IMR-90 (cell line): ENCODE measurements around the gene VPS26C. TPM values are rescaled to one million over a fixed set of nuclear protein-coding genes. Genes with fewer than 3 reads are reported as not detected.

Experiments used
- ATAC-seq: fragments of 200-7000 bp; cut with Tn5 transposase; 2 replicates; pipeline ENCODE4 v1.9.1; 2020; ENCODE audit warnings: low read depth, mild to moderate bottlenecking, moderate library complexity
- BruUV-seq: library from RNA; stranded (reverse); fragments of 400-500 nt; replicated peaks from 2 replicates; lab custom pipeline; 2021; lab: Mats Ljungman, UMichigan
- CTCF ChIA-PET: fragments of 300-600 bp; formaldehyde crosslinking; extraction: SDS; loops from one replicate; lab custom pipeline; 2021; ENCODE audit warnings: antibody characterized with exemption; lab: Yijun Ruan, JAX
- POLR2A ChIA-PET: fragments of 300-600 bp; sonication (Branson Sonifier 250); formaldehyde crosslinking; loops from one replicate; lab custom pipeline; 2022; ENCODE audit warnings: antibody characterized with exemption; ENCODE audit not compliant: unreplicated experiment; lab: Charles Lee
- DNase-seq: peaks from one replicate; pipeline ENCODE4 v3.0.0; 2013
- H2AFZ ChIP-seq: replicated peaks from 2 replicates; pipeline ENCODE3; 2013; ENCODE audit warnings: low read length, mild to moderate bottlenecking; ENCODE audit not compliant: poor library complexity
- H2AK5ac ChIP-seq: 2 replicates; pipeline ENCODE4 v1.6.1; 2013; ENCODE audit warnings: low read depth, low read length, inconsistent platforms
- H2AK9ac ChIP-seq: replicated peaks from 2 replicates; pipeline ENCODE3; 2013; ENCODE audit warnings: mild to moderate bottlenecking, low read depth, low read length, moderate library complexity; ENCODE audit not compliant: poor library complexity
- H2BK120ac ChIP-seq: 2 replicates; pipeline ENCODE4 v1.6.1; 2013; ENCODE audit warnings: low read depth, low read length, inconsistent platforms
- H2BK15ac ChIP-seq: 3 replicates; pipeline ENCODE4 v1.6.1; 2013; ENCODE audit warnings: low read depth, low read length, inconsistent platforms
- H2BK20ac ChIP-seq: 2 replicates; pipeline ENCODE4 v1.6.1; 2013; ENCODE audit warnings: low read depth, mild to moderate bottlenecking, inconsistent platforms, low read length, moderate library complexity
- H2BK5ac ChIP-seq: 2 replicates; pipeline ENCODE4 v1.6.1; 2013; ENCODE audit warnings: mild to moderate bottlenecking, low read depth, low read length, inconsistent platforms; ENCODE audit not compliant: poor library complexity, severe bottlenecking
- H3K14ac ChIP-seq: replicated peaks from 2 replicates; pipeline ENCODE4 v1.6.1; 2013; ENCODE audit warnings: low read depth, low read length, inconsistent platforms
- H3K18ac ChIP-seq: 2 replicates; pipeline ENCODE4 v1.6.1; 2013; ENCODE audit warnings: low read depth, low read length, control low read depth
- H3K23ac ChIP-seq: 2 replicates; pipeline ENCODE4 v1.6.1; 2013; ENCODE audit warnings: low read depth, low read length, inconsistent platforms
- H3K27ac ChIP-seq: 2 replicates; pipeline ENCODE4 v1.5.1; 2013; ENCODE audit warnings: mild to moderate bottlenecking, control low read depth, low read length; ENCODE audit not compliant: insufficient read depth
- H3K27me3 ChIP-seq: 2 replicates; pipeline ENCODE4 v1.6.1; 2013; ENCODE audit warnings: low read length; ENCODE audit not compliant: control insufficient read depth, insufficient read depth
- H3K36me3 ChIP-seq: 2 replicates; pipeline ENCODE4 v1.6.1; 2013; ENCODE audit warnings: low read length, mixed read lengths; ENCODE audit not compliant: control insufficient read depth, insufficient read depth
- H3K4ac ChIP-seq: 2 replicates; pipeline ENCODE4 v1.6.1; 2013; ENCODE audit warnings: low read depth, low read length, inconsistent platforms
- H3K4me1 ChIP-seq: 2 replicates; pipeline ENCODE4 v1.6.1; 2013; ENCODE audit warnings: low read length, mixed read lengths; ENCODE audit not compliant: control insufficient read depth, insufficient read depth
- H3K4me2 ChIP-seq: 2 replicates; pipeline ENCODE4 v1.6.1; 2013; ENCODE audit warnings: low read depth, mild to moderate bottlenecking, control low read depth, low read length, moderate library complexity
- H3K4me3 ChIP-seq: 2 replicates; pipeline ENCODE4 v1.5.1; 2013; ENCODE audit warnings: low read depth, mild to moderate bottlenecking, control low read depth, low read length, moderate library complexity; ENCODE audit not compliant: insufficient read depth
- H3K56ac ChIP-seq: 2 replicates; pipeline ENCODE4 v1.6.1; 2013; ENCODE audit warnings: low read length, inconsistent platforms; ENCODE audit not compliant: insufficient read depth; ENCODE audit errors: extremely low read depth
- H3K79me1 ChIP-seq, 2 experiments: 2 replicates each; pipeline ENCODE4 v1.6.1; 2013; ENCODE audit warnings: low read length in 2 of 2, inconsistent platforms in 1 of 2, low read depth in 1 of 2
- H3K9ac ChIP-seq: 2 replicates; pipeline ENCODE4 v1.6.1; 2013; ENCODE audit warnings: low read depth, low read length, control low read depth
- H3K9me1 ChIP-seq: 2 replicates; pipeline ENCODE4 v1.6.1; 2013; ENCODE audit warnings: low read length, inconsistent platforms; ENCODE audit not compliant: insufficient read depth
- H3K9me3 ChIP-seq: 2 replicates; pipeline ENCODE4 v1.6.1; 2013; ENCODE audit warnings: low read length; ENCODE audit not compliant: control insufficient read depth, insufficient read depth
- H4K20me1 ChIP-seq: 2 replicates; pipeline ENCODE4 v1.6.1; 2013; ENCODE audit warnings: low read length, inconsistent platforms; ENCODE audit not compliant: insufficient read depth
- H4K5ac ChIP-seq: 2 replicates; pipeline ENCODE4 v1.6.1; 2013; ENCODE audit warnings: mild to moderate bottlenecking, low read depth, low read length, control low read depth
- H4K8ac ChIP-seq, 2 experiments: 2 replicates each; pipeline ENCODE4 v1.6.1; 2013; ENCODE audit warnings: low read depth in 2 of 2, low read length in 2 of 2, control low read depth in 1 of 2, inconsistent platforms in 1 of 2
- H4K91ac ChIP-seq: 2 replicates; pipeline ENCODE4 v1.6.1; 2013; ENCODE audit warnings: low read depth, low read length, inconsistent platforms; ENCODE audit not compliant: insufficient read depth
- BHLHE40 ChIP-seq: fragments of 150-350 bp; IDR thresholded peaks from 2 replicates; pipeline ENCODE4 v1.6.1; 2016; ENCODE audit warnings: mild to moderate bottlenecking, low read depth, low read length
- CEBPB ChIP-seq: IDR thresholded peaks from 2 replicates; pipeline ENCODE4 v1.6.1; 2012; ENCODE audit warnings: low read depth, low read length, improper control_type of control experiment
- CHD1 ChIP-seq: IDR thresholded peaks from 2 replicates; pipeline ENCODE4 v1.6.1; 2012; ENCODE audit warnings: low read depth, low read length, improper control_type of control experiment
- FOS ChIP-seq: fragments of 150-350 bp; IDR thresholded peaks from 2 replicates; pipeline ENCODE4 v1.6.1; 2016; ENCODE audit warnings: low read depth, low read length
- MAFK ChIP-seq: IDR thresholded peaks from 2 replicates; pipeline ENCODE4 v1.6.1; 2012; ENCODE audit warnings: low read depth, low read length, improper control_type of control experiment
- MAZ ChIP-seq: IDR thresholded peaks from 2 replicates; pipeline ENCODE4 v1.6.1; 2012; ENCODE audit warnings: low read depth, mild to moderate bottlenecking, low read length, improper control_type of control experiment, moderate library complexity, borderline replicate concordance
- MXI1 ChIP-seq: IDR thresholded peaks from 2 replicates; pipeline ENCODE4 v1.6.1; 2012; ENCODE audit warnings: low read depth, mild to moderate bottlenecking, low read length, moderate library complexity, borderline replicate concordance
- NFE2L2 ChIP-seq: fragments of 150-350 bp; IDR thresholded peaks from 2 replicates; pipeline ENCODE4 v1.6.1; 2016; ENCODE audit warnings: low read depth, mild to moderate bottlenecking, low read length
- POLR2A ChIP-seq: IDR thresholded peaks from 2 replicates; pipeline ENCODE4 v1.6.1; 2012; ENCODE audit warnings: mild to moderate bottlenecking, low read depth, low read length
- RAD21 ChIP-seq: IDR thresholded peaks from 2 replicates; pipeline ENCODE4 v1.6.1; 2012; ENCODE audit warnings: low read length, improper control_type of control experiment
- RCOR1 ChIP-seq: IDR thresholded peaks from 2 replicates; pipeline ENCODE4 v1.6.1; 2012; ENCODE audit warnings: mild to moderate bottlenecking, low read length, improper control_type of control experiment; ENCODE audit not compliant: insufficient replicate concordance
- RFX5 ChIP-seq: IDR thresholded peaks from 2 replicates; pipeline ENCODE4 v1.8.0; 2012; ENCODE audit warnings: low read depth, mild to moderate bottlenecking, low read length, moderate library complexity
- SMC3 ChIP-seq: fragments of 150-350 bp; IDR thresholded peaks from 2 replicates; pipeline ENCODE4 v1.6.1; 2016; ENCODE audit warnings: low read depth, mild to moderate bottlenecking, antibody characterized with exemption, low read length, moderate library complexity
- WGBS, 2 experiments: methylation state at CpG; one replicate each; pipeline versions ENCODE4 v1.1.5 to v1.1.7; 2013; ENCODE audit warnings: missing lambda C conversion rate in 2 of 2; ENCODE audit not compliant: insufficient read length in 1 of 2; ENCODE audit errors: extremely low coverage in 2 of 2; 5-methylcytosine and 5-hydroxymethylcytosine counted together
- dilution Hi-C: fragments of 300-500 bp; cut with HindIII; formaldehyde crosslinking; loops from one replicate; pipeline ENCODE4 v1.14.3; 2018; ENCODE audit warnings: low sequenced_read_pairs; ENCODE audit not compliant: unreplicated experiment
- in situ Hi-C: fragments of 300-500 bp; cut with MboI; formaldehyde crosslinking; loops from 3 replicates; pipeline ENCODE4 v1.14.3; 2019; ENCODE audit warnings: low sequenced_read_pairs, inconsistent platforms, mixed read lengths
- intact Hi-C: fragments of 100-400 bp; cut with micrococcal nuclease; formaldehyde crosslinking; loops from 2 replicates; pipeline ENCODE4 v1.10.0; 2022
- polyA plus RNA-seq, 3 experiments: library from polyadenylated mRNA; depleted of rRNA; stranded (reverse); fragments of >200 nt; gene quantifications; 2 replicates each; pipeline ENCODE4 v1.2.3, GENCODE V29; 2012; ENCODE audit warnings: low replicate concordance in 1 of 3
- total RNA-seq: library from RNA; depleted of rRNA; stranded (reverse); fragments of >200 nt; gene quantifications from 2 replicates; pipeline ENCODE4 v1.2.3, GENCODE V29; 2012
- TF ChIP-seq, protein P1 (sequence below): fragments of 150-350 bp; IDR thresholded peaks from 2 replicates; pipeline ENCODE4 v1.6.1; 2016; ENCODE audit warnings: low read depth, mild to moderate bottlenecking, low read length, moderate library complexity, borderline replicate concordance
- TF ChIP-seq, protein P2 (sequence below): fragments of 150-350 bp; IDR thresholded peaks from 2 replicates; pipeline ENCODE4 v1.6.1; 2017; ENCODE audit warnings: mild to moderate bottlenecking, antibody characterized with exemption, low read length, low read depth
- TF ChIP-seq, protein P3 (sequence below): conservative IDR thresholded peaks from 2 replicates; pipeline ENCODE4 v1.5.1; 2012; ENCODE audit warnings: mild to moderate bottlenecking, low read depth, low read length, improper control_type of control experiment

The VPS26C gene
- total and polyA plus RNA-seq, 2 of the 4 experiments (the other 2 are of a cell fraction) = 30.0 to 36.6 TPM

DNA sequence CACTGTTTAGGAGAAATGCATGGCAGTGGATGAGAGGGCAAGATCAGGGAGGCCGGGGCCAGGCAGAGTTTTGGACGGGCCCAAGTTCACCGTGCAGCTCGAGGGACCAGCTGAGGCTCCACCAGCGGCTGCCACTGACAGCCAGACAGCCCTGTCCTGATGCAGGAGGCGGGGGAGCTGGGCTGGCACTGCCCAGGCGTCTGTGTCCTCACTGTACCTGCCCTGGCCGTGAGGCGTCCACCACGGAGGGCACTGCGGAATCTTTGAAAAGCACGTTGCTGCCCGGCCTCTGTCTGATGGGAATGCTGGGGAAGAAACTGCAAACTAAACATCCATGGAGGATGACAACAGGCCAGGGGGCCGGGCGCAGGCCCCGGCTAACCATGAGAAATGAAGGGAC, 35.5 kb downstream of the VPS26C start:
- Histone ChIP-seq H2BK15ac (no peak overlapping the region), H3K36me3 (peaks cover 62% of the 10 kb centered on the region), H4K5ac (no peak overlapping the region), H3K9ac (no peak overlapping the region), H2BK120ac (no peak overlapping the region), H4K91ac (no peak overlapping the region), H2AK9ac (no peak overlapping the region), H3K56ac (no peak overlapping the region), H3K14ac (no peak overlapping the region), H4K20me1 (no peaks in the 10 kb centered on the region), H3K4me3 (no peak overlapping the region), H3K4me1 (no peaks in the 10 kb centered on the region), H3K9me1 (peaks cover 4% of the 10 kb centered on the region; the same call in 1 of the 2 replicates), H3K23ac (no peak overlapping the region), H3K9me3 (no peaks in the 10 kb centered on the region), H3K27me3 (no peaks in the 10 kb centered on the region), H3K27ac (no peak overlapping the region), H3K79me1 (peaks cover 9 to 21% of the 10 kb centered on the region in 2 experiments; a peak in 3 of 4 replicates), H2BK5ac (no peak overlapping the region), H3K18ac (no peak overlapping the region), H2BK20ac (no peak overlapping the region), H2AFZ (no peak overlapping the region), H4K8ac (no peak overlapping the region), H3K4ac (no peak overlapping the region), H3K4me2 (no peak overlapping the region), H2AK5ac (no peak overlapping the region)
- no peak for TF ChIP-seq SMC3
- no peak for TF ChIP-seq POLR2A
- TF ChIP-seq MAFK = no peak
- TF ChIP-seq FOS = no peak
- TF ChIP-seq, protein P1, sequence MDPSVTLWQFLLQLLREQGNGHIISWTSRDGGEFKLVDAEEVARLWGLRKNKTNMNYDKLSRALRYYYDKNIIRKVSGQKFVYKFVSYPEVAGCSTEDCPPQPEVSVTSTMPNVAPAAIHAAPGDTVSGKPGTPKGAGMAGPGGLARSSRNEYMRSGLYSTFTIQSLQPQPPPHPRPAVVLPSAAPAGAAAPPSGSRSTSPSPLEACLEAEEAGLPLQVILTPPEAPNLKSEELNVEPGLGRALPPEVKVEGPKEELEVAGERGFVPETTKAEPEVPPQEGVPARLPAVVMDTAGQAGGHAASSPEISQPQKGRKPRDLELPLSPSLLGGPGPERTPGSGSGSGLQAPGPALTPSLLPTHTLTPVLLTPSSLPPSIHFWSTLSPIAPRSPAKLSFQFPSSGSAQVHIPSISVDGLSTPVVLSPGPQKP = no peak
- TF ChIP-seq MXI1 = no peak
- TF ChIP-seq RFX5 = no peak
- TF ChIP-seq CHD1 = no peak
- no peak for TF ChIP-seq RAD21
- TF ChIP-seq CEBPB = no peak
- TF ChIP-seq RCOR1 = no peak
- TF ChIP-seq, protein P2, sequence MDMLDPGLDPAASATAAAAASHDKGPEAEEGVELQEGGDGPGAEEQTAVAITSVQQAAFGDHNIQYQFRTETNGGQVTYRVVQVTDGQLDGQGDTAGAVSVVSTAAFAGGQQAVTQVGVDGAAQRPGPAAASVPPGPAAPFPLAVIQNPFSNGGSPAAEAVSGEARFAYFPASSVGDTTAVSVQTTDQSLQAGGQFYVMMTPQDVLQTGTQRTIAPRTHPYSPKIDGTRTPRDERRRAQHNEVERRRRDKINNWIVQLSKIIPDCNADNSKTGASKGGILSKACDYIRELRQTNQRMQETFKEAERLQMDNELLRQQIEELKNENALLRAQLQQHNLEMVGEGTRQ = no peak
- TF ChIP-seq BHLHE40 = no peak
- TF ChIP-seq NFE2L2 = no peak
- TF ChIP-seq MAZ = no peak
- TF ChIP-seq, protein P3, sequence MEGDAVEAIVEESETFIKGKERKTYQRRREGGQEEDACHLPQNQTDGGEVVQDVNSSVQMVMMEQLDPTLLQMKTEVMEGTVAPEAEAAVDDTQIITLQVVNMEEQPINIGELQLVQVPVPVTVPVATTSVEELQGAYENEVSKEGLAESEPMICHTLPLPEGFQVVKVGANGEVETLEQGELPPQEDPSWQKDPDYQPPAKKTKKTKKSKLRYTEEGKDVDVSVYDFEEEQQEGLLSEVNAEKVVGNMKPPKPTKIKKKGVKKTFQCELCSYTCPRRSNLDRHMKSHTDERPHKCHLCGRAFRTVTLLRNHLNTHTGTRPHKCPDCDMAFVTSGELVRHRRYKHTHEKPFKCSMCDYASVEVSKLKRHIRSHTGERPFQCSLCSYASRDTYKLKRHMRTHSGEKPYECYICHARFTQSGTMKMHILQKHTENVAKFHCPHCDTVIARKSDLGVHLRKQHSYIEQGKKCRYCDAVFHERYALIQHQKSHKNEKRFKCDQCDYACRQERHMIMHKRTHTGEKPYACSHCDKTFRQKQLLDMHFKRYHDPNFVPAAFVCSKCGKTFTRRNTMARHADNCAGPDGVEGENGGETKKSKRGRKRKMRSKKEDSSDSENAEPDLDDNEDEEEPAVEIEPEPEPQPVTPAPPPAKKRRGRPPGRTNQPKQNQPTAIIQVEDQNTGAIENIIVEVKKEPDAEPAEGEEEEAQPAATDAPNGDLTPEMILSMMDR = no peak
- in situ Hi-C loops (no loop called here), dilution Hi-C loops (no loop called here), intact Hi-C loops (no loop called here)
- no TSS peak for BruUV-seq
- ChIA-PET CTCF (no interaction called here), POLR2A (no interaction called here)
- ATAC-seq = no peak
- no peak for DNase-seq
- WGBS, 2 experiments = 98% methylated on average over 7 of the region's 16 CpGs; no CpG with 5 or more reads in 1 of the 2 experiments
